HepG2 (cell line): Measurements from ENCODE around the gene FOXK2. TPM values are rescaled to one million over a fixed set of nuclear protein-coding genes. Genes with fewer than 3 reads are reported as not detected.
A peak's percentile ranks its signal among the peaks of the same experiment; 100 is the strongest.

Experiments
- ARID4A ChIP-seq: sonication (generic); formaldehyde crosslinking; IDR thresholded peaks from 2 replicates; pipeline ENCODE4 v1.5.0; 2020; ENCODE audit warnings: mild to moderate bottlenecking, missing genetic modification reagents, borderline replicate concordance
- CBX5 ChIP-seq: sonication (generic); formaldehyde crosslinking; IDR thresholded peaks from 2 replicates; pipeline ENCODE4 v1.4.0; 2020; ENCODE audit warnings: missing genetic modification reagents, borderline replicate concordance
- GTF2F1 ChIP-seq: fragments of 150-350 bp; IDR thresholded peaks from 2 replicates; pipeline ENCODE4 v1.6.1; 2014; ENCODE audit warnings: low read length
- KLF9 ChIP-seq: IDR thresholded peaks from 2 replicates; pipeline ENCODE4 v1.6.1; 2016; ENCODE audit warnings: low read depth
- MEIS2 ChIP-seq: sonication (generic); formaldehyde crosslinking; IDR thresholded peaks from 2 replicates; pipeline ENCODE4 v1.9.0; 2021; ENCODE audit warnings: mild to moderate bottlenecking, missing genetic modification reagents
- NR2F2 ChIP-seq: IDR thresholded peaks from 2 replicates; pipeline ENCODE4 v1.6.1; 2012; ENCODE audit warnings: low read depth, inconsistent platforms, borderline replicate concordance
- TCF12 ChIP-seq, 2 experiments: fragments of 450-650 bp in 1 of 2; sonication (generic) in 1 of 2; formaldehyde crosslinking in 1 of 2; IDR thresholded peaks; 2 replicates each; pipeline versions ENCODE4 v1.6.1 to v1.8.0; 2017 to 2022; ENCODE audit warnings: antibody characterized with exemption in 1 of 2, mild to moderate bottlenecking in 1 of 2, missing genetic modification reagents in 1 of 2, moderate library complexity in 1 of 2
- ZBTB25 ChIP-seq: IDR thresholded peaks from 2 replicates; pipeline ENCODE4 v1.6.1; 2018; ENCODE audit warnings: missing genetic modification reagents
- ZNF576 ChIP-seq: sonication (generic); formaldehyde crosslinking; IDR thresholded peaks from 2 replicates; pipeline ENCODE4 v1.4.0; 2020; ENCODE audit warnings: mild to moderate bottlenecking, missing genetic modification reagents
- polyA plus RNA-seq, 8 experiments: library from polyadenylated mRNA; depleted of rRNA in 3 of 8; stranded (reverse) in 7 of 8; unstranded in 1 of 8; fragments of >200 nt; fragmentation: Illumina TruSeq in 4 of 8; extraction: Trizol in 4 of 8; gene quantifications; 2 replicates each; pipeline versions ENCODE4 v1.2.1 to v1.2.3, GENCODE V29; 2011 to 2016; ENCODE audit warnings: low read depth in 4 of 8, missing spikeins in 1 of 8, mixed read lengths in 1 of 8; ENCODE audit not compliant: insufficient read depth in 1 of 8
- total RNA-seq, 5 experiments: library from RNA; depleted of rRNA; stranded (reverse); fragments of >200 nt; fragmentation: Illumina TruSeq; extraction: Trizol; gene quantifications; 2 replicates each; pipeline ENCODE4 v1.2.3, GENCODE V29; 2016; ENCODE audit warnings: low read depth in 1 of 5
- TF ChIP-seq, protein P1 (sequence below): sonication (generic); formaldehyde crosslinking; IDR thresholded peaks from 2 replicates; pipeline ENCODE4 v1.5.1; 2020; ENCODE audit warnings: mild to moderate bottlenecking, missing genetic modification reagents, moderate library complexity
- TF ChIP-seq, protein P2 (sequence below): sonication (generic); formaldehyde crosslinking; IDR thresholded peaks from 2 replicates; pipeline ENCODE4 v1.5.0; 2020; ENCODE audit warnings: mild to moderate bottlenecking, missing genetic modification reagents
- TF ChIP-seq, protein P3 (sequence below): sonication (generic); formaldehyde crosslinking; IDR thresholded peaks from 2 replicates; pipeline ENCODE4 v1.4.0; 2020; ENCODE audit warnings: missing genetic modification reagents, borderline replicate concordance

Gene FOXK2
- total and polyA plus RNA-seq, 2 of the 13 experiments (the other 11 are each of a cell fraction or from before 2014, with no cell fraction given) = 67.1 to 67.2 TPM

DNA sequence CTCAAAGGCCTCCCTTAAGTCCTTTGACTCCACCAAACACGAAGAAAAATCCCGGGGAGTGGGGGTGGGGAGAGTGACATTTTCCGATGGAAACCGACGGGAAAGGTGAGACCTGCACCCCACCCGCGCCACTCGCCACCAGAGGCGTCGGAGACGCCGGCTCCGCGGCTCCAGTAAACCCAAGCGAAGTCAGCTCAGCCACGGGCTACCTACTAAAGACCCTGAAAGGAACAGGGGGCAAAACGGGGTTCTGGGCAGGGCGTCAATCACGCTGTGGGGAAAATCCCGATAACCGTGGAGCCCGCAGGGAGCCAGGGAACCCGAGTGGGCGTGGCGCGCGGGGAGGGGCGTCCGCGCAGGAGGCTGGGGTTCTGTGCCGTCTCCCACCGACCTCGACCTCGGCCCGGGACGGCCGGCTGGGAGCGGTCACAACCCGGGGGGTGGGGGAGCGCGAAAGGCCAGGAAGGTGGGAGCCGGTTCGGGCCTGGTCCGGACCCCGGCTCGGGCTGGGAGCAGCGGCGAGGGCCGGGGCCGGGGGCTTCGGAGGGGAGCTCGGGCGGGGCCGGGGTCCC, 128.1 kb downstream of the FOXK2 start (continued):
- no peak for TF ChIP-seq ARID4A (CRISPR knock-in tag)
- TF ChIP-seq ZNF576 (CRISPR knock-in tag) = no peak
- TF ChIP-seq NR2F2 = no peak
- peak; percentile 21; the same call in 1 of the 2 replicates for TF ChIP-seq MEIS2 (CRISPR knock-in tag)
- TF ChIP-seq, protein P1, sequence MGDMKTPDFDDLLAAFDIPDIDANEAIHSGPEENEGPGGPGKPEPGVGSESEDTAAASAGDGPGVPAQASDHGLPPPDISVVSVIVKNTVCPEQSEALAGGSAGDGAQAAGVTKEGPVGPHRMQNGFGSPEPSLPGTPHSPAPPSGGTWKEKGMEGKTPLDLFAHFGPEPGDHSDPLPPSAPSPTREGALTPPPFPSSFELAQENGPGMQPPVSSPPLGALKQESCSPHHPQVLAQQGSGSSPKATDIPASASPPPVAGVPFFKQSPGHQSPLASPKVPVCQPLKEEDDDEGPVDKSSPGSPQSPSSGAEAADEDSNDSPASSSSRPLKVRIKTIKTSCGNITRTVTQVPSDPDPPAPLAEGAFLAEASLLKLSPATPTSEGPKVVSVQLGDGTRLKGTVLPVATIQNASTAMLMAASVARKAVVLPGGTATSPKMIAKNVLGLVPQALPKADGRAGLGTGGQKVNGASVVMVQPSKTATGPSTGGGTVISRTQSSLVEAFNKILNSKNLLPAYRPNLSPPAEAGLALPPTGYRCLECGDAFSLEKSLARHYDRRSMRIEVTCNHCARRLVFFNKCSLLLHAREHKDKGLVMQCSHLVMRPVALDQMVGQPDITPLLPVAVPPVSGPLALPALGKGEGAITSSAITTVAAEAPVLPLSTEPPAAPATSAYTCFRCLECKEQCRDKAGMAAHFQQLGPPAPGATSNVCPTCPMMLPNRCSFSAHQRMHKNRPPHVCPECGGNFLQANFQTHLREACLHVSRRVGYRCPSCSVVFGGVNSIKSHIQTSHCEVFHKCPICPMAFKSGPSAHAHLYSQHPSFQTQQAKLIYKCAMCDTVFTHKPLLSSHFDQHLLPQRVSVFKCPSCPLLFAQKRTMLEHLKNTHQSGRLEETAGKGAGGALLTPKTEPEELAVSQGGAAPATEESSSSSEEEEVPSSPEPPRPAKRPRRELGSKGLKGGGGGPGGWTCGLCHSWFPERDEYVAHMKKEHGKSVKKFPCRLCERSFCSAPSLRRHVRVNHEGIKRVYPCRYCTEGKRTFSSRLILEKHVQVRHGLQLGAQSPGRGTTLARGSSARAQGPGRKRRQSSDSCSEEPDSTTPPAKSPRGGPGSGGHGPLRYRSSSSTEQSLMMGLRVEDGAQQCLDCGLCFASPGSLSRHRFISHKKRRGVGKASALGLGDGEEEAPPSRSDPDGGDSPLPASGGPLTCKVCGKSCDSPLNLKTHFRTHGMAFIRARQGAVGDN = no peak
- no peak for TF ChIP-seq TCF12 (IDR thresholded peaks at IDR 0.05)
- TF ChIP-seq TCF12 (CRISPR knock-in tag; IDR thresholded peaks at IDR 0.05) = no peak
- peak; percentile 95 for TF ChIP-seq KLF9 (CRISPR knock-in tag)
- TF ChIP-seq, protein P2, sequence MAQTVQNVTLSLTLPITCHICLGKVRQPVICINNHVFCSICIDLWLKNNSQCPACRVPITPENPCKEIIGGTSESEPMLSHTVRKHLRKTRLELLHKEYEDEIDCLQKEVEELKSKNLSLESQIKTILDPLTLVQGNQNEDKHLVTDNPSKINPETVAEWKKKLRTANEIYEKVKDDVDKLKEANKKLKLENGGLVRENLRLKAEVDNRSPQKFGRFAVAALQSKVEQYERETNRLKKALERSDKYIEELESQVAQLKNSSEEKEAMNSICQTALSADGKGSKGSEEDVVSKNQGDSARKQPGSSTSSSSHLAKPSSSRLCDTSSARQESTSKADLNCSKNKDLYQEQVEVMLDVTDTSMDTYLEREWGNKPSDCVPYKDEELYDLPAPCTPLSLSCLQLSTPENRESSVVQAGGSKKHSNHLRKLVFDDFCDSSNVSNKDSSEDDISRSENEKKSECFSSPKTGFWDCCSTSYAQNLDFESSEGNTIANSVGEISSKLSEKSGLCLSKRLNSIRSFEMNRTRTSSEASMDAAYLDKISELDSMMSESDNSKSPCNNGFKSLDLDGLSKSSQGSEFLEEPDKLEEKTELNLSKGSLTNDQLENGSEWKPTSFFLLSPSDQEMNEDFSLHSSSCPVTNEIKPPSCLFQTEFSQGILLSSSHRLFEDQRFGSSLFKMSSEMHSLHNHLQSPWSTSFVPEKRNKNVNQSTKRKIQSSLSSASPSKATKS (CRISPR knock-in tag) = no peak
- TF ChIP-seq GTF2F1 = no peak
- TF ChIP-seq CBX5 (CRISPR knock-in tag) = no peak
- TF ChIP-seq ZBTB25 (CRISPR knock-in tag) = no peak
- TF ChIP-seq, protein P3, sequence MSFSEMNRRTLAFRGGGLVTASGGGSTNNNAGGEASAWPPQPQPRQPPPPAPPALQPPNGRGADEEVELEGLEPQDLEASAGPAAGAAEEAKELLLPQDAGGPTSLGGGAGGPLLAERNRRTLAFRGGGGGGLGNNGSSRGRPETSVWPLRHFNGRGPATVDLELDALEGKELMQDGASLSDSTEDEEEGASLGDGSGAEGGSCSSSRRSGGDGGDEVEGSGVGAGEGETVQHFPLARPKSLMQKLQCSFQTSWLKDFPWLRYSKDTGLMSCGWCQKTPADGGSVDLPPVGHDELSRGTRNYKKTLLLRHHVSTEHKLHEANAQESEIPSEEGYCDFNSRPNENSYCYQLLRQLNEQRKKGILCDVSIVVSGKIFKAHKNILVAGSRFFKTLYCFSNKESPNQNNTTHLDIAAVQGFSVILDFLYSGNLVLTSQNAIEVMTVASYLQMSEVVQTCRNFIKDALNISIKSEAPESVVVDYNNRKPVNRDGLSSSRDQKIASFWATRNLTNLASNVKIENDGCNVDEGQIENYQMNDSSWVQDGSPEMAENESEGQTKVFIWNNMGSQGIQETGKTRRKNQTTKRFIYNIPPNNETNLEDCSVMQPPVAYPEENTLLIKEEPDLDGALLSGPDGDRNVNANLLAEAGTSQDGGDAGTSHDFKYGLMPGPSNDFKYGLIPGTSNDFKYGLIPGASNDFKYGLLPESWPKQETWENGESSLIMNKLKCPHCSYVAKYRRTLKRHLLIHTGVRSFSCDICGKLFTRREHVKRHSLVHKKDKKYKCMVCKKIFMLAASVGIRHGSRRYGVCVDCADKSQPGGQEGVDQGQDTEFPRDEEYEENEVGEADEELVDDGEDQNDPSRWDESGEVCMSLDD (CRISPR knock-in tag) = no peak
